ENCODE measurements around the gene P2RY13.
A peak's percentile ranks its signal among the peaks of the same experiment; 100 is the strongest.

P2RY13 gene

GRCh38 chr3:151306168-151306810 is 23.1 kb downstream of the P2RY13 start:
- DNase-seq (ENCODE audit: extremely low read depth, low read depth), result no peak
- no peak for TF ChIP-seq CTCF (IDR thresholded peaks at IDR 0.05; ENCODE audit: low read depth, low read length)

GRCh38 chr3:151305775-151306151 is 23.6 kb downstream of the P2RY13 start:
- no peak for TF ChIP-seq CTCF (IDR thresholded peaks at IDR 0.05; ENCODE audit: low read depth, low read length)

GRCh38 chr3:151305060-151305774 is 24.1 kb downstream of the P2RY13 start:
- DNase-seq (ENCODE audit: extremely low read depth, low read depth), result peak; percentile 92
- peak; percentile 21 for TF ChIP-seq CTCF (IDR thresholded peaks at IDR 0.05; ENCODE audit: low read depth, low read length)

More at GRCh38 chr3:151305775-151306151, 23.6 kb downstream of the P2RY13 start:
- DNase-seq (ENCODE audit: extremely low read depth, low read depth), result no peak

GRCh38 chr3:151303751-151304150 is 25.6 kb downstream of the P2RY13 start:
- no peak for TF ChIP-seq CTCF (IDR thresholded peaks at IDR 0.05; ENCODE audit: low read depth, low read length)
- DNase-seq (ENCODE audit: extremely low read depth, low read depth), result no peak

- DNase-seq (ENCODE audit: extremely low read depth, low read depth), result peak; percentile 48
- TF ChIP-seq CTCF (IDR thresholded peaks at IDR 0.05; ENCODE audit: low read depth, low read length), result no peak
Measured at GRCh38 chr3:151301787-151302186, 27.6 kb downstream of the P2RY13 start.

GRCh38 chr3:151300539-151300938 is 28.8 kb downstream of the P2RY13 start:
- TF ChIP-seq CTCF (IDR thresholded peaks at IDR 0.05; ENCODE audit: low read depth, low read length), result no peak
- no peak for DNase-seq (ENCODE audit: extremely low read depth, low read depth)

- DNase-seq (ENCODE audit: extremely low read depth, low read depth), result no peak
- TF ChIP-seq CTCF (IDR thresholded peaks at IDR 0.05; ENCODE audit: low read depth, low read length), result no peak
Measured at GRCh38 chr3:151299006-151299405, 30.3 kb downstream of the P2RY13 start.

Data from AG09319 (cell line).